ENCODE data around the gene NDUFA11.
"Not testable (repeated sequence)": the region's sequence is repeated elsewhere in the genome, so short reads cannot be mapped to it uniquely, and the experiment has no call there.

Gene NDUFA11

GRCh38 chr19:5891572-5891937, 12.0 kb downstream of the NDUFA11 start:
- in situ Hi-C loops (cut with HindIII; ENCODE audit: low sequenced_read_pairs): no loop called here

- in situ Hi-C loops (cut with HindIII; ENCODE audit: low sequenced_read_pairs): no loop called here
These were observed 13.5 kb downstream of the NDUFA11 start for GRCh38 chr19:5890099-5890498.

- in situ Hi-C loops (cut with HindIII; ENCODE audit: low sequenced_read_pairs): no loop called here
These were observed 14.2 kb downstream of the NDUFA11 start for GRCh38 chr19:5889288-5889971.

GRCh38 chr19:5884065-5884811, 19.4 kb downstream of the NDUFA11 start:
- in situ Hi-C loops (cut with HindIII; ENCODE audit: low sequenced_read_pairs): not testable (repeated sequence)

GRCh38 chr19:5883157-5883873, 20.3 kb downstream of the NDUFA11 start:
- in situ Hi-C loops (cut with HindIII; ENCODE audit: low sequenced_read_pairs): not testable (repeated sequence)

- in situ Hi-C loops (cut with HindIII; ENCODE audit: low sequenced_read_pairs): no loop called here
These were observed 21.1 kb downstream of the NDUFA11 start for GRCh38 chr19:5882421-5882968.

- in situ Hi-C loops (cut with HindIII; ENCODE audit: low sequenced_read_pairs): no loop called here
These were observed 21.9 kb downstream of the NDUFA11 start for GRCh38 chr19:5881543-5882299.

GRCh38 chr19:5880604-5881078, 22.9 kb downstream of the NDUFA11 start:
- in situ Hi-C loops (cut with HindIII; ENCODE audit: low sequenced_read_pairs): no loop called here

- in situ Hi-C loops (cut with HindIII; ENCODE audit: low sequenced_read_pairs): no loop called here
These were observed 23.4 kb downstream of the NDUFA11 start for GRCh38 chr19:5880196-5880595.

GRCh38 chr19:5877882-5878281, 25.7 kb downstream of the NDUFA11 start:
- in situ Hi-C loops (cut with HindIII; ENCODE audit: low sequenced_read_pairs): no loop called here

GRCh38 chr19:5877427-5877826, 26.2 kb downstream of the NDUFA11 start:
- in situ Hi-C loops (cut with HindIII; ENCODE audit: low sequenced_read_pairs): no loop called here

GRCh38 chr19:5874496-5874895, 29.1 kb downstream of the NDUFA11 start:
- in situ Hi-C loops (cut with HindIII; ENCODE audit: low sequenced_read_pairs): not testable (repeated sequence)

- in situ Hi-C loops (cut with HindIII; ENCODE audit: low sequenced_read_pairs): no loop called here
These were observed 29.9 kb downstream of the NDUFA11 start for GRCh38 chr19:5873617-5874199.

GRCh38 chr19:5870986-5871394, 32.6 kb downstream of the NDUFA11 start:
- in situ Hi-C loops (cut with HindIII; ENCODE audit: low sequenced_read_pairs): no loop called here

- in situ Hi-C loops (cut with HindIII; ENCODE audit: low sequenced_read_pairs): no loop called here
These were observed 36.1 kb downstream of the NDUFA11 start for GRCh38 chr19:5867201-5868136.

- in situ Hi-C loops (cut with HindIII; ENCODE audit: low sequenced_read_pairs): no loop called here
These were observed 37.8 kb downstream of the NDUFA11 start for GRCh38 chr19:5865772-5866171.

- in situ Hi-C loops (cut with HindIII; ENCODE audit: low sequenced_read_pairs): no loop called here
These were observed 38.7 kb downstream of the NDUFA11 start for GRCh38 chr19:5864725-5865486.

GRCh38 chr19:5864013-5864720, 39.4 kb downstream of the NDUFA11 start:
- in situ Hi-C loops (cut with HindIII; ENCODE audit: low sequenced_read_pairs): no loop called here

All from DLD1 (cell line).